ENCODE measurements around the gene TSHZ1.

TSHZ1 gene

GRCh38 chr18:75223687-75224347, 13.2 kb downstream of the TSHZ1 start:
- DNase-seq, result no peak

DNA sequence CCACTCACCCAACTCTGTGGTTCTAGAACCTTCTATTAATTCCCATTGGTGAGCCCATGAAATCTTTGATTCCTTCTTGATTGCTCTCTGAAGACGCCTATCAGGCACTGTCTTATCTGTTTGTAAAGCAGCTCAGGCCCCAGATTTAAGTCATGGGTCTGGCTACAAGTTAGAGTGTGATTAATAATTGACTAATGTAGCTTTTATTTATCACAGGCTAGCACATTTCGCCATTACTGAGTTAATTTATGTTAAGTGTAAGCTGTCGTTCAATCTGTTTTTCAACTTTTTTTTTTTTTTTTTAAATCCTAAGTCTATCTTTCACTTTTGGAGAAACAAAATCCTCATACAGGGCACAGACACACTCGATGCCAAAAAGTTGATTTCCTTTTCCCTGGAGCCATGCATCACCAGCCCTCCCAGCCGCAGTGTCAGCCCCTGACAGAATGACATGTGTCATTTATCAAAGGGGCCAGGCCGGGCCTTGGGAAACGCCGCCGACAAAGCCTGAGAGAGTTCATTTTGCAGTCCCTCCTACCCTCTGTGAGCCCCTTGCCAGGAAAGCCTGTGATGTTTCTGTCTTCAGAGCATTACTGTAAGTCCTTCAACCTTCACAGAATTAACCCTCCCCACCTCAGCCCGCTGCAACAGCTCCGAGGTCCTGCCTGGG, 15.8 kb downstream of the TSHZ1 start:
- no peak for DNase-seq

GRCh38 chr18:75226956-75227316, 16.3 kb downstream of the TSHZ1 start:
- DNase-seq, result no peak

DNA sequence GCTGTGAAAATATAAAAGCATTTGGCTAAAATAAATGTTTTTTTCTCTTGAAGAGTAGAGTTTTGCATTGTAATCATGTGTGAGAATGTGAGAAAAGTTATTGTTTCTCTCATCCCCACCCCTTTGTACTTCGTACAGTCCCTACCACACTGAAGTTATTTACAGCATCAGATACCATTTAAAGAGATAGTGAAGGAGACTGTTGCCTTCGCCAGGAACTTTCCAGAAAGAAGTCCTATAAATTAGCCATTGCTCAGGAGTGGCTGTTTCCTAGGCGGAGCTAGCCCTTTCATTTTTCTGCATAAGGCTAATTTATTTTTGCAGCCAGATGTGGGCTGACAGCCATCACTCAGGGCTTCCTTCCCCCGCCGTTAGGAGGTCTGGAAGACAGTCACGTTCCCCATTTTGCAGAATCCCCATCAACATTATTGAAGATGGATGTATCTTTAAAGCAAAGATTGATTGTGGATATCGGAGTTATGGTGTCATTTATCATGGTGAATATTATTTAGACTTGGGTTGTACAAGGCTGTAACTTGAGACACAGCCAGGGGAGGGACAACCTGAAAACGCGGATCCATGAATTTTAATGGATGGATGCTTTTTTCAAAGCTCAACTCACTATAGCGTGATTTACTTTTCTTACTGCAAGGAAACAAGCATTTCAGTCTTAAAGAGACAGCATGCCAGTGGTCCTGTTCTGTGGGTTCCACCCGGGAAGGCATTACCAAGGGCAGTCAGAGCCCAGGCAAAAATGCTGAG, 17.1 kb downstream of the TSHZ1 start:
- no peak for DNase-seq

DNA sequence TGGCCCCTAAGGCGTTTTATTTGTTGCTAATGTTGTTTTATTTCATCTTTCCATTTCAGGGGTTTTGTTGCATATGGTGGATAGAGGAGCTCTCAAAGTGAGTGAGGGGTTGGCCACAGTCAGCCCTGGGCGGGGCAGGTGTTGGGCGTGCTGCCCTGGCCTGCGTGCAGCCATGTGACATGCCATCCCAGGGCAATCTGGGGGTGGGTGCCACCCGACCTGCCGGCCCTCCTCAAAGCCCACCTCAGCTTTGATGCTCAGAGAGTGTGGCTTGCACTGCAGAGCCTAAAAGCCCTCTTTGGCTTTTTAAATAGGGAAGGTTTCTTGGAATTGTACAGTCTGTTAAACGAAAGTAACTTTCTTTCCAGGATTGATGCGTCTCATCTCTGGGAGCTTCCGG, 18.4 kb downstream of the TSHZ1 start:
- DNase-seq, result no peak

DNA sequence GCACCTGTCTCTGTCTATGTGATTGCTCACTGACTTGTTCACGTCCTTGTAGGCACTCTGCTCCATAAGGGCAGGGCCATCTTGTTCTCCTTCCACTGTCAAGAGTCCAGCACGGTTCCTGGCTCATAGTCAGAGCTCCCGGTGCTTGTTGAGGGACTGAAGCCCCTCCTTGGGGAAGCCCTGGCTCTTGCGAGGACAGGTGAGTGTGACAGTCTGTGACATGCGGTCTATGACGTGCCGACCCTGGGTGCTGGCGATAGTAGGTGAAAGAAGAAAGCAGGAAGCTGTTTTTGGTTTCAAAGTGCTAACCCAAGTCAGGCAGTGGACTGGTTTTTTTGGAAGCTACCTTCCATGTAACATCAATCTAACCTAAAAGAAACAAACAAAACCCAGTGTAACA, 18.8 kb downstream of the TSHZ1 start:
- DNase-seq, result no peak

DNA sequence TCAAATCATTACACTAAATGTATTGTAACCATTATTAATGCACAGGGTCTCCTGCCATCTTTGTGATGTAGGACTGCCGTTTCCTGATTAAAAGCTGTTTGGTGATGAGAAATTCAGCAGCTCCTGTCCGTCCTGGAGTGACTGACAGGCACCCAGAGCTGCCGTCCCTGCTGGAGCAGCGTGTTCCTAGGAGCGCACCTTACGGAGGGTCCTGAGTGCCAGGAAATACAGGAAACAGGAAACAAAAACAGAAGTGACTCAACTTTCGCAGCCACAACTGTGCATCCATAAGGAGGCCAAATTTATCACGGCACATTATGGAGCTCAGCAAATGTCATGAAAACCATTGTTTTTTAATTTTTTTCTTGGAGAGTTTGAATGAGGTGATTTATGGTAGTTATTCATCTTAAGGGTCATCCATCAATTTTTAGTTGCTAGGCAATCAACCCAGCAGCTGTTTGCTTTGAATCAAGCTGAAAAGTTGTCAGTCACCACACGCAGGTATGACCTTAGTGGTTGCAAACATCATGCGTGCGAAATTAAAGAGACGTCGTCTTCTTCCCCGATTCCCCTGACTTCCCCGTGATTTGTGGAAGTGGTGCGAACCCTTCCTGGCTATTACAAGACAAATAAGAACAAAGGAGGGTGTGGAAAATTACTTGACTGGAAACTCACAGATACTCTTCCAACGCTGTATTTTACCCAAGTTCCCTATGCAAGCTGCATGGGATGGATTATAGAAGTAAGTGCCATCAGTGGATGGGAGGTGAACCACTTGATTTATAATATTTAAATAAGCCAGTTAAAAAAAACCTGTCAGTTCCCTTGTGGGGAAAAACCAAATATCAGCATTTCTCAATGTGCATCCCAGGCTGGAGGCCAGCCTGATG, 19.8 kb downstream of the TSHZ1 start:
- DNase-seq, result no peak

GRCh38 chr18:75231053-75231406, 20.4 kb downstream of the TSHZ1 start:
- DNase-seq, result no peak

DNA sequence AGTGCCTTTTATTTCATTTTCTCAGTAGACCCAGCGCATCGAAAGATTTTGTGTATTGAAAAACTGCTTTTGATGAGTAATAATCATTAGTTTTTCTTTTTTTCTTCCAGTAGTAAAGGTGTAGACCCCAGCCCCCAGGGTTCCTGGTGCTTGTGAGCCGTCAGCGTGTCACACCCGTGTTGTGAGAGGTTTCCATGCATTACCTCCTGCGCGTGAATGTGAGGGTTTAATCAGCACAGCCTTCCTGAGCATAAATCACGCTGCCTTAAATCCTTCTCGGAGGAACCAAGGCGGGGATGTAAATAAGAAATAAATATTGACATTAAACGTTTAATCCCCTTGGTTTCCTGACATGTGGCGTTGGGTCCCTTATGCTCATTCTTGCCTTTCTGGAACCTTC, 24.3 kb downstream of the TSHZ1 start:
- no peak for DNase-seq

DNA sequence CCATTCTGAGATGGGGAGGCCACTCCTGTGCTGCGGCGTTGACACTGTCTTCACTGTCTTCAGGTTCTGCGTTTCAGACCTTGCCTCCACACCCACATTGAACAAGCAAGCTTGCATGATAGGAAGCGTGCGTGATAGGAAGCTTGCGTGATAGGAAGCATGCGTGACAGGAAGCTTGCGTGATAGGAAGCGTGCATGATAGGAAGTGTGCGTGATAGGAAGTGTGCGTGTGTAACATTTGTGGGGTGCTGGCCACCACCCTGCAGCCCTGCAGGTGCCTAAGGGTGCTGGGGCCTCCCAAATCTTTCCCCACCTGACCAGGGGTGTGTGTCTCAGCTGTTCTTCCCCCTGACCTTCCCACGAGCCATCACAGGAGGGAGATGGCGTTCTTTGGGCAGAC, 25.3 kb downstream of the TSHZ1 start:
- DNase-seq, result no peak

GRCh38 chr18:75238100-75238499, 27.5 kb downstream of the TSHZ1 start:
- no peak for DNase-seq

DNA sequence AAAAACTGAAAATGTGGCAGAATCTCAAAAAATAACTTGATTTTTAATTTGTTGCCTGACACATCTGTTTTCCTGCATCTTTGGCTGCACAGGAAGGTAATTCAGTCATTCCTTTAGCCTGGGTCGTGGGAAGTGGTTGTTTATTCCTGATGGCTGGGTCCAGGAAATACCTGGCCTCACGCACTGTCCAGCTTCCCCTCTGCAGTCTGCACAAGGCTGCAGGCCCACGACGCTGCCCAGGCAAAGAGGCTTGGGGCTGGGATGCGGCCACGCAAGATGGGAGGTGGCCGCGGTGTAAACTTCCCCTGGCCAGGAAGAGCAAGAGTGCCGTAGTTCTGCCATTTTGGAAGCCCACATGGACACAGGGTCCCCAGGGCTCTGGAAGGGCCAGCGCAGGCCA, 28.2 kb downstream of the TSHZ1 start:
- DNase-seq, result no peak

DNA sequence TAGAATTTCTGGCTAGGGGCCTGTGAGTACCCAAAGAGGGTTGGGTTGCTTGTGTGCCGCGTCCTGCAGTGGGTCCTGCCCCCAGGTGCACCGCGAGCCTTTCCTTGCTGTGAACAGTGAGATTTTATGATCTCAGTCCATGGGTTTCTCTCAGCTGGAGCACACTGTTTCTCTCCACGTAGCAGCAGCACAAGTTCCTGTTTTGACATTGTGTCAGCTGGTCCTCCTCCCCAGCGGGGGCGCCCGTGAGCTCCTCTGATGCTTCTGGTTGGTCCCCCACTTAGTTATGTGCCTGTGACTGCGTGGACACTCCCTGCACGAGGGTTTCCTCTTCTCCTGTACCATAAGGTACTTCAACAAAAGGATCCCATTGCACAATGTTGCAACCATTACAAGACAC, 29.8 kb downstream of the TSHZ1 start:
- no peak for DNase-seq

- no peak for DNase-seq
These were observed 31.1 kb downstream of the TSHZ1 start for GRCh38 chr18:75241705-75242104.

GRCh38 chr18:75244351-75245313, 34.0 kb downstream of the TSHZ1 start:
- no peak for DNase-seq

DNA sequence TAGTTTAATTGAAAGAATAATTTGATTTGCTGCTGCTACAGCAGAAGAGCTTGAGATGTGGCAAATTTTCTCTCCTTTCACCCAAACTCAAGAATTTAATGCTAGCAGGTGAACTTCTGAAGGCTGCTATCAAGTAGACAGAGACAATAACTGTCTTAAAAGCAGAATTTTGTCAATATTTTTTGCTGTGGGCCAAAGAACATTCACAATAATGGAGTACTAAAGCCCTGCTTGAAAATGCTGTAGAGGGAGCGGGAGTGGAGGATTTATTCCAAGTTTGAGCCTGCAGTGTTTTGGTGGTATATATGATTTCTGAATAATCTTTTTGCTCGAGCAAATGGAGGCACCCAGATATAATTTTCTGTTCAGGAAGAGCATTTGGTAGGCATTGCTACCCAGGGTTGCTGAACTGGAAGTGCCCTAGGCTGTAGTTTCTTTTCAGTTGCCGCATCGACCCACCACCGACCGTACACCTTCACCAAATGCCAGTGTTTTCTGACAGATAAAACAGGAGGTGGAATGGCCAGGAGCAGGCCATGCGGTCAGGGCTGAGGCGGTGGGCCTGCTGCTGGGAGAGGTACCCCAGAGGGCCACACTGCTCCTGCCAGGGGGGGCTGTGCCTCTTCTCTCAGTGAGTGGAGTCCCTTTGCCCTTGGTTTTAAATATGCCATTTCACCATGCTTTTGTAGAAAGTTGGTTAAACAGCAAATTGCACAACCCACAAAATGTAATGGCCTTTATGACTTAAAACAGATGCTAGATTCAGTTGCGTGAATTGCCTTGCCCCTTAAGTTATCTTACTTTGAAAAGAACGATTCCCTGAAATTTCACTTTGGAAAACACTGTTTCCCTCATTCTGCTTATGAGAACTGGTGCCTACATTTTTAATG, 36.4 kb downstream of the TSHZ1 start:
- DNase-seq, result no peak

DNA sequence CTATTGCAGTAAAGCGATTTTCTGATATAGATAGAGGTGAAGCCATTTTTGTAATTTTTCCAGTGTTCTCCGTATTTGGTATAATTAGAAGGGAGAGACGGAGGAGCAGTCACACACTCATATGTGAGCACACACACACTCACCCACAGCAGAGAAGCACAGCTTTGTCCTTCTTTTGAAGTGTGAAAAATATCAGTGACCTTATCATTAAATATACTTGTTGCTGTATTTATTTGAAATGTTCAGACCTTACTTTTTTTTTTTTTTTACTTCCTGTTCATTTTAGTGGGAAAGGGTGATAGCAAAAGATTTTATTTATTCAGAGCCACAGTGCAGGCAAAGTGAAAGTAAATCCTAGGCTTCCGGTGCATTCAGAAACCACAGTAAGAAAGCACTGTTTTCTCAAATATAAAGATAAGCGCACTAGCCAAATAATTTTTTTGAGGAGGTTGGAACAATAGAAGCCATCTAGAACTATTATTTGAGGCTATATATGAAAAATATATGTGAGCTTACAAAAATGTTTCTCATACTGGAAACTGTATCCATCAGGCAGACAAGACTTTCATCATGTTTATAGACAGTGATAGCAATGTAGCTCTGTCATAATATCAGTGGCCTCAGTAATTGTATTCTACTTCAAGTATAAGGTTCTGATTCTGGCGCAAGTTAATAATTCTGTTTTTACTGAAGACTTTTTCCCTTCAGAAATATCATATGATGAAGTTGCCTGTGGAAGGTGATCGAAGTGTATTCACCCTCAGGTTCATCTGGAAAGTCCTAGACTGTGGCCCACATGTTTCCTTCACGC, 37.2 kb downstream of the TSHZ1 start:
- DNase-seq, result no peak

DNA sequence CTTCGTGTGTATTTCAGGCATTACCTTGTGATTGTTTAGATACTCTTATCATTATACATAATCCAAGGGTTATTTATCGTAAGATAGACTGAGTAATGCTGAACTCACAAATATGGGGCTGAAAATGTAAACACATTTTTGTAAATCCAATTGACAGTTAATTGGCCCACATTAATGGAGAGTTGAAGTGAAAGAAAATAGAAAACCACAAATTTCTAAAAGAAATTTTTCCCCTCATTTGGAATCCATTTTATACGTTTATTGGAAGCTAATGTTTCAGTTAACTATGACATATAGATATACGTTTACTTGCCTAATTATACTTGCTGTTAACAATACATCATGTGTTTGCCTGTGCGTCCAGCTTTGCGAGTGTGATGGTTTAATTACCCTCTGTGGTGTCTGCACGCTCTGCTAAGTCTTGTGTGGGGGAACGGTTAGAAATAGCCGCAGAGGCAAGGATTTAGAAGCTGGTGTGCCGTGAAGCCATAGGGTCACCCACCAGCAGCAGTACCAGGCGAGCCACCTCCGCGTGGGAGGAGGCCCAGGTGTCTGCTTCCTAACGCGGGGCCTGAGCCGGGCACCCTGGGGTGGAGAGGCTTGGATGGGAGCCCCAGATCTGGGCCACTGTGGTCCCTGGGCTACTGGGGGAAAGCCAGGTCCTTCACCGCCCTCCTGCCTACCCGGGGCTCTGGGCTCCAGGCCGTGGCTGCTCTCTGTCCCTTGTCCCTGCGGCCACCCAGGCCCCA, 38.0 kb downstream of the TSHZ1 start:
- no peak for DNase-seq

- no peak for DNase-seq
These were observed 38.5 kb downstream of the TSHZ1 start for GRCh38 chr18:75249175-75249518.

Data from stimulated activated CD4-positive, alpha-beta T cell treated with anti-CD3 and anti-CD28 coated beads, Interleukin-2, amount 100 ng/mL, for 48 hours (primary cell).